ENCODE results near the gene RARS2.
"Not testable (repeated sequence)": the region's sequence is repeated elsewhere in the genome, so short reads cannot be mapped to it uniquely, and the experiment has no call there.

RARS2 gene

GRCh38 chr6:87589693-87590416 lies at the start of gene RARS2, which contains the start of gene ORC3:
Gene RARS2 (minus strand): TSS chr6:87589987. CDS start chr6:87589957, 30 bp downstream.
Gene ORC3 (plus strand): TSS chr6:87590135. CDS start chr6:87590169, 34 bp downstream.
- DNase-seq: peak; percentile 92

GRCh38 chr6:87639373-87639772 lies 49.6 kb upstream of the RARS2 start:
- no peak for DNase-seq

GRCh38 chr6:87637106-87637505 lies 47.3 kb upstream of the RARS2 start:
- no peak for DNase-seq

- DNase-seq: no peak
These were observed 46.5 kb upstream of the RARS2 start for GRCh38 chr6:87636315-87636714.

- no peak for DNase-seq
These were observed 44.1 kb upstream of the RARS2 start for GRCh38 chr6:87633851-87634250.

- no peak for DNase-seq
These were observed 41.0 kb upstream of the RARS2 start for GRCh38 chr6:87630746-87631145.

GRCh38 chr6:87628881-87629280 lies 39.1 kb upstream of the RARS2 start:
- DNase-seq: no peak

- no peak for DNase-seq
These were observed 38.6 kb upstream of the RARS2 start for GRCh38 chr6:87628424-87628823.

GRCh38 chr6:87623248-87623647 lies 33.5 kb upstream of the RARS2 start:
- DNase-seq: no peak

- no peak for DNase-seq
These were observed 28.7 kb upstream of the RARS2 start for GRCh38 chr6:87618531-87618930.

- DNase-seq: no peak
These were observed 27.6 kb upstream of the RARS2 start for GRCh38 chr6:87617405-87617804.

- DNase-seq: not testable (repeated sequence)
These were observed 23.2 kb upstream of the RARS2 start for GRCh38 chr6:87613018-87613417.

GRCh38 chr6:87608802-87609201 lies 19.0 kb upstream of the RARS2 start:
- DNase-seq: no peak

- no peak for DNase-seq
These were observed 16.4 kb upstream of the RARS2 start for GRCh38 chr6:87606199-87606598.

GRCh38 chr6:87600576-87600975 lies 10.8 kb upstream of the RARS2 start:
- DNase-seq: no peak

- DNase-seq: no peak
These were observed 1.2 kb upstream of the RARS2 start for GRCh38 chr6:87590990-87591389.

- DNase-seq: no peak
These were observed 662 bp upstream of the RARS2 start for GRCh38 chr6:87590417-87590880.

- no peak for DNase-seq
These were observed 905 bp downstream of the RARS2 start for GRCh38 chr6:87588756-87589407.

GRCh38 chr6:87586371-87587077 lies 3.3 kb downstream of the RARS2 start:
- no peak for DNase-seq

GRCh38 chr6:87583822-87584221 lies 6.0 kb downstream of the RARS2 start:
- DNase-seq: no peak

GRCh38 chr6:87575423-87575822 lies 14.4 kb downstream of the RARS2 start:
- DNase-seq: peak; percentile 80

GRCh38 chr6:87574237-87574804 lies 15.5 kb downstream of the RARS2 start:
- peak; percentile 80 for DNase-seq

GRCh38 chr6:87573307-87574024 lies 16.3 kb downstream of the RARS2 start:
- DNase-seq: no peak
